ENCODE data around the gene ZNF746.

ZNF746 gene

GRCh38 chr7:149430192-149430591, 67.4 kb downstream of the ZNF746 start:
- Histone ChIP-seq H2AFZ (ENCODE audit: low read depth, low read length) (no peak overlapping the region), H2BK15ac (ENCODE audit: low read depth, poor library complexity, severe bottlenecking) (no peak overlapping the region), H4K8ac (ENCODE audit: low read length) (no peak overlapping the region), H3K23ac (ENCODE audit: low read length in 2 of 2) (no peak overlapping the region), H3K9me3 (ENCODE audit: control insufficient read depth, low read length) (no peaks in the 10 kb centered on the region), H2BK5ac (ENCODE audit: low read depth, low read length, poor library complexity, severe bottlenecking) (no peak overlapping the region), H3K27me3 (ENCODE audit: control insufficient read depth in 1 of 2, insufficient read depth in 1 of 2, low read length in 2 of 2) (no peaks in the 10 kb centered on the region), H3K14ac (ENCODE audit: low read length in 2 of 2) (no peak overlapping the region), H3K18ac (ENCODE audit: low read depth in 1 of 2, low read length in 2 of 2) (no peak overlapping the region), H3K27ac (ENCODE audit: low read length, poor library complexity, severe bottlenecking) (no peak overlapping the region), H2BK120ac (ENCODE audit: low read depth, low read length) (no peak overlapping the region), H3K36me3 (ENCODE audit: control insufficient read depth in 1 of 2, insufficient read depth in 2 of 2, low read depth in 1 of 2, low read length in 2 of 2) (peaks cover 38 to 47% of the 10 kb centered on the region in 2 experiments), H3K9ac (ENCODE audit: low read length) (no peak overlapping the region), H4K91ac (ENCODE audit: low read length) (no peak overlapping the region), H3K4ac (ENCODE audit: low read depth in 1 of 2, low read length in 2 of 2) (no peak overlapping the region), H2BK12ac (ENCODE audit: low read length in 2 of 2) (no peak overlapping the region), H3K4me2 (ENCODE audit: low read length, poor library complexity, severe bottlenecking) (no peak overlapping the region), H3K4me3 (ENCODE audit: insufficient read depth in 1 of 2, low read depth in 1 of 2, low read length in 2 of 2) (no peak overlapping the region), H2AK5ac (ENCODE audit: low read length, severe bottlenecking) (no peak overlapping the region), H3K79me1 (replicated peaks; ENCODE audit: low read length, poor library complexity, severe bottlenecking) (peaks cover 20% of the 10 kb centered on the region), H3K4me1 (ENCODE audit: control insufficient read depth, insufficient read depth, low read depth, low read length) (no peaks in the 10 kb centered on the region)
- DNase-seq = no peak
- WGBS = 99% methylated on average over 4 of the region's 4 CpGs

DNA sequence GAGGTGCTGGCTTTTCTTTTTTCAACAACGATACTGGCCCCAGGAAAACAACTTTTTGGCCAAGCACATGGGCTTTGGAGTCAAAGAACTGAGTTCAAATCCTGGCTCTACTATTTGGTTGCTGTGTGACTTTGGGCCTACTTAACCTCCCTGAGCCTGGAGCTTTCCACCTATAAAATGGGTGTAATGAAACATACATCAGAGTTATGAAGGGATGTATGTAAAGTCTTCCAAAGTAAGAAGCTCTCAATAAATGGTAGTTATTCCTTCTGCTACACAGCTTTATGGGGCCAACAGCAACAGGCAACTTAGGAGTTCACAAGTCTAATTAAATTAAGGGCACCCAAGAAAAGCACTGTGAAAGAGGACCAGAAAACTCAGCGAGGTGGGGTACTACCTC, 69.7 kb downstream of the ZNF746 start:
- 93% methylated on average over 2 of the region's 2 CpGs for WGBS
- Histone ChIP-seq H2BK120ac (ENCODE audit: low read depth, low read length) (no peak overlapping the region), H3K23ac (ENCODE audit: low read length in 2 of 2) (no peak overlapping the region), H3K4me3 (ENCODE audit: insufficient read depth in 1 of 2, low read depth in 1 of 2, low read length in 2 of 2) (no peak overlapping the region), H3K4me2 (ENCODE audit: low read length, poor library complexity, severe bottlenecking) (no peak overlapping the region), H3K36me3 (ENCODE audit: control insufficient read depth in 1 of 2, insufficient read depth in 2 of 2, low read depth in 1 of 2, low read length in 2 of 2) (peaks cover 22 to 27% of the 10 kb centered on the region in 2 experiments), H3K27ac (ENCODE audit: low read length, poor library complexity, severe bottlenecking) (no peak overlapping the region), H4K8ac (ENCODE audit: low read length) (no peak overlapping the region), H2AK5ac (ENCODE audit: low read length, severe bottlenecking) (no peak overlapping the region), H2AFZ (ENCODE audit: low read depth, low read length) (no peak overlapping the region), H3K4ac (ENCODE audit: low read depth in 1 of 2, low read length in 2 of 2) (no peak overlapping the region), H2BK5ac (ENCODE audit: low read depth, low read length, poor library complexity, severe bottlenecking) (no peak overlapping the region), H3K9me3 (ENCODE audit: control insufficient read depth, low read length) (no peaks in the 10 kb centered on the region), H3K14ac (ENCODE audit: low read length in 2 of 2) (no peak overlapping the region), H2BK15ac (ENCODE audit: low read depth, poor library complexity, severe bottlenecking) (no peak overlapping the region), H3K27me3 (ENCODE audit: control insufficient read depth in 1 of 2, insufficient read depth in 1 of 2, low read length in 2 of 2) (peaks cover 0 to 4% of the 10 kb centered on the region in 2 experiments), H3K79me1 (replicated peaks; ENCODE audit: low read length, poor library complexity, severe bottlenecking) (peaks cover 15% of the 10 kb centered on the region), H3K9ac (ENCODE audit: low read length) (no peak overlapping the region), H3K4me1 (ENCODE audit: control insufficient read depth, insufficient read depth, low read depth, low read length) (peaks cover 1% of the 10 kb centered on the region), H3K18ac (ENCODE audit: low read depth in 1 of 2, low read length in 2 of 2) (no peak overlapping the region), H4K91ac (ENCODE audit: low read length) (no peak overlapping the region), H2BK12ac (ENCODE audit: low read length in 2 of 2) (no peak overlapping the region)
- no peak for DNase-seq

DNA sequence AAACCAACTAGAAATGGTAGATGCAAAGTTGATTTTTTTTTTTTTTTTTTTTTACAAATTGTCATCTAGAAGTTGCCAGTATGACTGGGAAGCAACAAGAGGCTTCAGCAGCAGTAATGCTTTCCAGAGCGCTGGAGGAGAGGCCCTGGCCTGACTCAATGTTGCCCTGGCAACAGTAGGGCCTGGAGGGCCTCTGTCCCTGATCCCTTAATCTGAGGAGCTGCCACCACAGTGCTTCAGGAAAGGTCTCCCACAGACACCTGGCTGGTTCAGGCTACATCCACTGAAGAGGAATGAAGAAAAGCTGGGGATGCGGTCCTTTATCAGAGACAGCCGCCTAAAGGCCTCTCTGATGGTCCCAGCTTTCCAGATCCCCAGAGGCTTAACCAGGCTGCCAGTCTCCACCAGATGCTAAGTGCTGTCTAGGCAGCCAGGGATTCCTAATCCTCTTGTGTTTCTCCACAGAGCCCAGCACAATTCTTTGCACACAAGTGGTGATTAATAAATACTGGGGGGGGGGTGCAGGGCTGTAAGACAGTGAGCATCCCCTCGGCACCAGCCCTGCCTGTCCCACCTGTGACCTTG, 70.4 kb downstream of the ZNF746 start:
- H2BK12ac ChIP-seq (ENCODE audit: low read length in 2 of 2) = no peak overlapping the region

DNA sequence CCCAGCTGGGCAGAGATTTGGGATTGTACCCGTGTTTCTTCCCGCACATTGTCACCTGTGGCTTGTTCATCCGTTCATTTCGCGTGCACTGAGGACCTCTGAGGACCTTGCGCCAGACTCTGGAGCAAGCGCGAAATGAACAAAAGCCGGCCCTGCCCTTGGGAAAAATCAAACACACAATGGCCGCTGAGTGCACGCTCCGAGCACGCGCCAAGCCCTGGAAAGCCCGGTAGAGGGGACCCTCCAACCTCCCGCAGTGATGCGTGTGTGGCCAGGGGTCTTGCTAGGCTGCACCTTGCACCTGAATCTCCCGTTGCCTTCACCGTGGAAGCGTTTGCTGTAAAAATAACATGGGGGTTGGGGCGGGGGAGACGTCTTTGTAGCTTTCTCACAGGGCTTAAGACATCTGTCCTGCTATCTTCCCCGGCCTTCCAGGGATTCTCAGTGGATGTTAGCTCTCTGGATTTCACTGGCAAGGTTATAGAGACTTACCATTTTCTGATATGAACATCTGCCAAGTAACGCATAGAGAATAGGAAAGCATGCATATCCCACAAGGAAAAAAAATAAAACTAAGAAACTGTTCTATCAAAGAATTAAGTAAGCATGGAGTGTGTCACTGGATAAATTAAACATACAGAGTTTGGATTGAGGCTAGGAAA, 74.0 kb downstream of the ZNF746 start:
- Histone ChIP-seq H2BK15ac (ENCODE audit: low read depth, poor library complexity, severe bottlenecking) (no peak overlapping the region), H3K18ac (ENCODE audit: low read depth in 1 of 2, low read length in 2 of 2) (no peak overlapping the region), H3K14ac (ENCODE audit: low read length in 2 of 2) (no peak overlapping the region), H2BK5ac (ENCODE audit: low read depth, low read length, poor library complexity, severe bottlenecking) (no peak overlapping the region), H4K91ac (ENCODE audit: low read length) (no peak overlapping the region), H3K4me3 (ENCODE audit: insufficient read depth in 1 of 2, low read depth in 1 of 2, low read length in 2 of 2) (peak overlapping the region in 1 of 2 experiments; percentile 62), H3K27me3 (ENCODE audit: control insufficient read depth in 1 of 2, insufficient read depth in 1 of 2, low read length in 2 of 2) (peaks cover 0 to 4% of the 10 kb centered on the region in 2 experiments), H3K9me3 (ENCODE audit: control insufficient read depth, low read length) (no peaks in the 10 kb centered on the region), H3K4ac (ENCODE audit: low read depth in 1 of 2, low read length in 2 of 2) (no peak overlapping the region), H3K4me2 (ENCODE audit: low read length, poor library complexity, severe bottlenecking) (no peak overlapping the region), H2AFZ (ENCODE audit: low read depth, low read length) (no peak overlapping the region), H3K36me3 (ENCODE audit: control insufficient read depth in 1 of 2, insufficient read depth in 2 of 2, low read depth in 1 of 2, low read length in 2 of 2) (no peaks in the 10 kb centered on the region), H3K9ac (ENCODE audit: low read length) (peak overlapping the region; percentile 72), H2BK12ac (ENCODE audit: low read length in 2 of 2) (no peak overlapping the region), H4K8ac (ENCODE audit: low read length) (no peak overlapping the region), H3K4me1 (ENCODE audit: control insufficient read depth, insufficient read depth, low read depth, low read length) (peaks cover 10% of the 10 kb centered on the region), H3K27ac (ENCODE audit: low read length, poor library complexity, severe bottlenecking) (no peak overlapping the region), H2AK5ac (ENCODE audit: low read length, severe bottlenecking) (no peak overlapping the region), H3K23ac (ENCODE audit: low read length in 2 of 2) (no peak overlapping the region), H2BK120ac (ENCODE audit: low read depth, low read length) (no peak overlapping the region), H3K79me1 (replicated peaks; ENCODE audit: low read length, poor library complexity, severe bottlenecking) (no peaks in the 10 kb centered on the region)
- no peak for DNase-seq
- 79% methylated on average over 23 of the region's 24 CpGs for WGBS

More for the DNA sequence above, 70.4 kb downstream of the ZNF746 start:
- Histone ChIP-seq H2AK5ac (ENCODE audit: low read length, severe bottlenecking) (no peak overlapping the region), H3K36me3 (ENCODE audit: control insufficient read depth in 1 of 2, insufficient read depth in 2 of 2, low read depth in 1 of 2, low read length in 2 of 2) (peaks cover 15 to 20% of the 10 kb centered on the region in 2 experiments), H3K9ac (ENCODE audit: low read length) (peak overlapping the region; percentile 32), H3K9me3 (ENCODE audit: control insufficient read depth, low read length) (no peaks in the 10 kb centered on the region), H3K4me3 (ENCODE audit: insufficient read depth in 1 of 2, low read depth in 1 of 2, low read length in 2 of 2) (no peak overlapping the region), H3K23ac (ENCODE audit: low read length in 2 of 2) (no peak overlapping the region), H2BK120ac (ENCODE audit: low read depth, low read length) (no peak overlapping the region), H3K27ac (ENCODE audit: low read length, poor library complexity, severe bottlenecking) (no peak overlapping the region), H3K4ac (ENCODE audit: low read depth in 1 of 2, low read length in 2 of 2) (no peak overlapping the region), H4K91ac (ENCODE audit: low read length) (no peak overlapping the region), H2BK15ac (ENCODE audit: low read depth, poor library complexity, severe bottlenecking) (no peak overlapping the region), H3K27me3 (ENCODE audit: control insufficient read depth in 1 of 2, insufficient read depth in 1 of 2, low read length in 2 of 2) (peaks cover 0 to 4% of the 10 kb centered on the region in 2 experiments), H2BK5ac (ENCODE audit: low read depth, low read length, poor library complexity, severe bottlenecking) (no peak overlapping the region), H3K18ac (ENCODE audit: low read depth in 1 of 2, low read length in 2 of 2) (no peak overlapping the region), H3K79me1 (replicated peaks; ENCODE audit: low read length, poor library complexity, severe bottlenecking) (peaks cover 8% of the 10 kb centered on the region), H4K8ac (ENCODE audit: low read length) (no peak overlapping the region), H2AFZ (ENCODE audit: low read depth, low read length) (no peak overlapping the region), H3K14ac (ENCODE audit: low read length in 2 of 2) (no peak overlapping the region), H3K4me2 (ENCODE audit: low read length, poor library complexity, severe bottlenecking) (no peak overlapping the region), H3K4me1 (ENCODE audit: control insufficient read depth, insufficient read depth, low read depth, low read length) (peaks cover 5% of the 10 kb centered on the region)
- WGBS = 82% methylated on average over 4 of the region's 4 CpGs
- peak; percentile 6 for DNase-seq

Measured in mesenchymal stem cell (in vitro differentiated cells and primary cell).